Loucy (cell line): ENCODE measurements around the gene MAP3K5.

Experiments
- H2AFZ ChIP-seq: fragments of 200-600 bp; sonication (generic); 2 replicates; pipeline ENCODE4 v1.6.0; 2016; ENCODE audit warnings: antibody characterized with exemption, mild to moderate bottlenecking, low read length, moderate library complexity
- H3F3A ChIP-seq: fragments of 200-600 bp; 2 replicates; pipeline ENCODE4 v1.6.0; 2016; ENCODE audit warnings: antibody characterized with exemption, low read depth, mild to moderate bottlenecking
- H3K27me3 ChIP-seq: fragments of 200-600 bp; sonication (generic); 2 replicates; pipeline ENCODE4 v1.6.1; 2014; ENCODE audit warnings: low read length, mild to moderate bottlenecking; ENCODE audit not compliant: insufficient read depth, poor library complexity, severe bottlenecking
- H3K36me3 ChIP-seq: fragments of 200-600 bp; sonication (generic); 2 replicates; pipeline ENCODE4 v1.6.1; 2016; ENCODE audit warnings: low read length; ENCODE audit not compliant: insufficient read depth
- H3K4me1 ChIP-seq: fragments of 200-600 bp; sonication (generic); 2 replicates; pipeline ENCODE4 v1.5.1; 2014; ENCODE audit warnings: low read length, mild to moderate bottlenecking; ENCODE audit not compliant: insufficient read depth, poor library complexity, severe bottlenecking
- H3K4me2 ChIP-seq: fragments of 200-600 bp; sonication (generic); 2 replicates; pipeline ENCODE4 v1.6.0; 2014; ENCODE audit warnings: antibody characterized with exemption, low read length, low read depth, mild to moderate bottlenecking; ENCODE audit not compliant: poor library complexity, severe bottlenecking
- H3K4me3 ChIP-seq: fragments of 200-600 bp; sonication (generic); 2 replicates; pipeline ENCODE4 v1.5.1; 2014; ENCODE audit warnings: low read length, mild to moderate bottlenecking, mixed read lengths; ENCODE audit not compliant: poor library complexity, severe bottlenecking
- H3K79me2 ChIP-seq: fragments of 200-600 bp; sonication (generic); 2 replicates; pipeline ENCODE4 v1.6.1; 2014; ENCODE audit warnings: low read length; ENCODE audit not compliant: insufficient read depth
- H3K9ac ChIP-seq: fragments of 200-600 bp; sonication (generic); 2 replicates; pipeline ENCODE4 v1.6.0; 2014; ENCODE audit warnings: mild to moderate bottlenecking, low read depth, low read length, moderate library complexity; ENCODE audit not compliant: poor library complexity, severe bottlenecking
- H3K9me2 ChIP-seq: fragments of 200-600 bp; sonication (generic); replicated peaks from 2 replicates; pipeline ENCODE4 v1.6.1; 2016; ENCODE audit warnings: low read depth, low read length, mixed read lengths
- H3K9me3 ChIP-seq: fragments of 200-600 bp; sonication (generic); 2 replicates; pipeline ENCODE4 v1.6.1; 2014; ENCODE audit warnings: mild to moderate bottlenecking, antibody characterized with exemption, low read length, low read depth; ENCODE audit not compliant: insufficient read depth
- H4K20me1 ChIP-seq: fragments of 200-600 bp; sonication (generic); 2 replicates; pipeline ENCODE4 v1.6.0; 2014; ENCODE audit warnings: antibody characterized with exemption, low read length, mild to moderate bottlenecking; ENCODE audit not compliant: insufficient read depth, poor library complexity, severe bottlenecking
- EZH2phosphoT487 ChIP-seq: fragments of 200-600 bp; IDR thresholded peaks from 2 replicates; pipeline ENCODE4 v1.6.1; 2018; ENCODE audit warnings: antibody characterized with exemption, mild to moderate bottlenecking, moderate library complexity, borderline replicate concordance
- TF ChIP-seq, protein P1 (sequence below): fragments of 200-600 bp; sonication (generic); conservative IDR thresholded peaks from 2 replicates; pipeline ENCODE4 v1.5.1; 2014; ENCODE audit warnings: mild to moderate bottlenecking, antibody characterized with exemption, low read length

MAP3K5 gene

GRCh38 chr6:136612666-136613389, 179.4 kb downstream of the MAP3K5 start:
- Histone ChIP-seq H3F3A (no peaks in the 10 kb centered on the region), H4K20me1 (no peaks in the 10 kb centered on the region), H3K36me3 (no peaks in the 10 kb centered on the region), H3K27me3 (no peaks in the 10 kb centered on the region), H3K9me3 (no peaks in the 10 kb centered on the region), H3K4me3 (no peak overlapping the region), H3K79me2 (no peaks in the 10 kb centered on the region), H3K4me1 (peaks cover 4% of the 10 kb centered on the region), H3K9me2 (no peaks in the 10 kb centered on the region), H2AFZ (no peak overlapping the region), H3K4me2 (no peak overlapping the region), H3K9ac (no peak overlapping the region)
- TF ChIP-seq EZH2phosphoT487: no peak
- TF ChIP-seq, protein P1, sequence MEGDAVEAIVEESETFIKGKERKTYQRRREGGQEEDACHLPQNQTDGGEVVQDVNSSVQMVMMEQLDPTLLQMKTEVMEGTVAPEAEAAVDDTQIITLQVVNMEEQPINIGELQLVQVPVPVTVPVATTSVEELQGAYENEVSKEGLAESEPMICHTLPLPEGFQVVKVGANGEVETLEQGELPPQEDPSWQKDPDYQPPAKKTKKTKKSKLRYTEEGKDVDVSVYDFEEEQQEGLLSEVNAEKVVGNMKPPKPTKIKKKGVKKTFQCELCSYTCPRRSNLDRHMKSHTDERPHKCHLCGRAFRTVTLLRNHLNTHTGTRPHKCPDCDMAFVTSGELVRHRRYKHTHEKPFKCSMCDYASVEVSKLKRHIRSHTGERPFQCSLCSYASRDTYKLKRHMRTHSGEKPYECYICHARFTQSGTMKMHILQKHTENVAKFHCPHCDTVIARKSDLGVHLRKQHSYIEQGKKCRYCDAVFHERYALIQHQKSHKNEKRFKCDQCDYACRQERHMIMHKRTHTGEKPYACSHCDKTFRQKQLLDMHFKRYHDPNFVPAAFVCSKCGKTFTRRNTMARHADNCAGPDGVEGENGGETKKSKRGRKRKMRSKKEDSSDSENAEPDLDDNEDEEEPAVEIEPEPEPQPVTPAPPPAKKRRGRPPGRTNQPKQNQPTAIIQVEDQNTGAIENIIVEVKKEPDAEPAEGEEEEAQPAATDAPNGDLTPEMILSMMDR: no peak

DNA sequence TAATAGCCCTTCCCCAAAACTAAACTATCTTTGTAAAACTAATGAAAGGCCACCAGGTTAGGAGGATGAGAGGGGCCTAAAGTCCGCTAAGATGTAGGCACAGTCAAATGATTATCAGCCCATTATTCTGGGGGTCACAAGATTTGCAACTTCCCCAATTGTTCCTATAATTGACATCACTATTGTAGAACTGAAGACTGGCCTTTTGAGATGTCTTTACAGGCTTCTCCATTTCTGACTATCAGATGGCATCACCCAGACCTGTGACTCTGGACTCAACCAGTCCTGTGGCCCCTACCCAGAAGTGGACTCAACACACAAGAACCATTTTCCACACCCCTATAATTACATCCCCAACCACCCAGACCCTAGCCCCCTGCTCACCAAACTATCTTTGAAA, 180.5 kb downstream of the MAP3K5 start:
- Histone ChIP-seq H3K4me1 (peaks cover 4% of the 10 kb centered on the region), H3K9ac (no peak overlapping the region), H3K9me3 (no peaks in the 10 kb centered on the region), H4K20me1 (no peaks in the 10 kb centered on the region), H3K4me2 (no peak overlapping the region), H3K79me2 (no peaks in the 10 kb centered on the region), H3K27me3 (no peaks in the 10 kb centered on the region), H2AFZ (no peak overlapping the region), H3K4me3 (no peak overlapping the region), H3K36me3 (no peaks in the 10 kb centered on the region), H3K9me2 (no peaks in the 10 kb centered on the region), H3F3A (no peaks in the 10 kb centered on the region)
- TF ChIP-seq EZH2phosphoT487: no peak
- TF ChIP-seq, protein P1: no peak

- Histone ChIP-seq H3K4me1 (peaks cover 4% of the 10 kb centered on the region), H3K79me2 (no peaks in the 10 kb centered on the region), H3K9ac (no peak overlapping the region), H3K4me3 (no peak overlapping the region), H3K27me3 (no peaks in the 10 kb centered on the region), H3K4me2 (no peak overlapping the region), H4K20me1 (no peaks in the 10 kb centered on the region), H2AFZ (no peak overlapping the region), H3K36me3 (no peaks in the 10 kb centered on the region), H3K9me2 (no peaks in the 10 kb centered on the region), H3K9me3 (no peaks in the 10 kb centered on the region), H3F3A (no peaks in the 10 kb centered on the region)
- TF ChIP-seq, protein P1: no peak
- no peak for TF ChIP-seq EZH2phosphoT487
Observed at GRCh38 chr6:136611133-136611532, 181.1 kb downstream of the MAP3K5 start.
